Measurements from ENCODE around the gene SPATC1L.

GRCh38 chr21:46185716-46186115 lies 1.5 kb upstream of the SPATC1L start:
- TF ChIP-seq CTCF (IDR thresholded peaks at IDR 0.05; ENCODE audit: insufficient read depth, low read length) (no peak), POLR2AphosphoS5 (IDR thresholded peaks at IDR 0.05; ENCODE audit: low read depth) (no peak), REST (IDR thresholded peaks at IDR 0.05; ENCODE audit: insufficient replicate concordance, low read depth) (no peak), SPI1 (IDR thresholded peaks at IDR 0.05; ENCODE audit: borderline replicate concordance, low read depth) (no peak), GABPA (IDR thresholded peaks at IDR 0.05; ENCODE audit: low read depth) (no peak)
